GM21576 (cell line): ENCODE measurements around the gene COMTD1.
"Not testable (repeated sequence)": the region's sequence is repeated elsewhere in the genome, so short reads cannot be mapped to it uniquely, and the experiment has no call there.

Experiments
- ATAC-seq: cut with Tn5 transposase; IDR thresholded peaks from one replicate; pipeline ENCODE4 v1.9.1; 2021; ENCODE audit warnings: mild to moderate bottlenecking, moderate library complexity; ENCODE audit not compliant: unreplicated experiment

The COMTD1 gene

DNA sequence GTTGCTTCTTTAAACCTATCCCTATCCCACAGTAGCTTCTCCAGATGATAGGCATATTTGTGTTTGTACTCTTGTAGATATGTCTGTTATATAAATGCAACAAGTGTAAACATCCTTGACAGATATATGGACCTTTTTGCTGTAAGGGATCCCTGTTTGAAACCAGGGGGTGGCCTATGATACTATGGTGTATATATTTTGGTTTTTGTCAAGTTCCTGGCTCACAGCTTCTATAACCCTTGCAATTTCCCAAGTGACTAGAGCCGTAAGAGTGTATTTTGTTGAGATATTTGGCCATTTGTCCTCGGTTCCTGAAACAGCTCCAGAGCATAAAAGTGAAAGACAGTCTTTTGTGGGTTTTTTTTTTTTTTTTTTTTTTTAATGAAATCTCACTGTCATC lies 9.7 kb downstream of the COMTD1 start:
- ATAC-seq: no peak

DNA sequence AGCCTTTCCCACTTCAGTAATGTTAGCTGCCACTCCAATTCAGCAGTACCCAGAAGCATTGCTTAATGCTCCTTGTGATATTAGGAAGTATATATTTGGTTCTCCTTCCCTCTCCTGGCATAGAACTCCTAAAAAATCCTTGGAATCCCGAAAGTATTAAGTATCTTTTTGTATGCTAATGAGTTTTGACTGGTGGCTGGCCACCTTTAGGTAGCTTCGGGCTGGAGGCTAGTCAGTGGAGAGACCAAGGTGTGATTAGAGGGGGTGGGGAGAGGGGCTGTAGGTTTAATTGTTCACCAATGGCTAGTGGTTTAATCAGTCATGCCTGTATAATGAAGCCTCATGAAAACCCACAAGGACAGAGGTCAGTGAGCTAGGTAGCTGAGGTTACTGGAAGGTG lies 12.2 kb downstream of the COMTD1 start:
- ATAC-seq: no peak

DNA sequence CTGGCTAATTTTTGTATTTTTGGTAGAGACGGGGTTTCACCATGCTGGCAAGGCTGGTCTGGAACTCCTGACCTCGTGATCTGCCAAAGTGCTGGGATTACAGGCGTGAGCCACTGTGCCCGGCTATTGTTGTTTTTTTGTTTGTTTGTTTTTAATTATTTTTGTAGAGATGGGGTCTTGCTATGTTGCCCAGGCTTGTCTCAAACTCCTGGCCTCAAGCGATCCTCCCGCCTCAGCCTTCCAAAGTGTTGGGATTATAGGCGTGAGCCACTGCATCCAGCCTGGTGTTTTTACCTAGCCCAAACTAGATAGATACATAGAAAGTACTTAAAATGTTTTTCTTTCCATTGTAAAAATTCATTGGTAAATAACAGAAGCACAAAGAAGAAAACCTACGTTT lies 14.3 kb downstream of the COMTD1 start:
- not testable (repeated sequence) for ATAC-seq

DNA sequence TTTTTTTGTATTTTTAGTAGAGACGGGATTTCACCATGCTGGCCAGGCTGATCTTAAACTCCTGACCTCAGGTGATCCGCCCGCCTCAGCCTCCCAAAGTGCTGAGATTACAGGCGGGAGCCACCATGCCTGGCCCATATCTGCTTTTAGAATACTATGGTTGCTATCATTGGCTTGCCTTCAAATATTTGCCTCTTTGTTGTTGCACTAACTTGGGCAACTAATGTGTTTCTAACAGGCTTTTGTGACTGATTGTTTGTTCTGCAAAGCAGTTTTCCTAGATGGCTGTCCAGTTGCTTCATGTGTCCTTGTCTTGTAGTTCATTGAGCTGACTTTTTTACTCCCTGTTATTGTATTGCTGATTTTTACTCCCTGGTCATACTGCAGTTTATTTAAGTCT lies 15.5 kb downstream of the COMTD1 start:
- ATAC-seq: no peak

DNA sequence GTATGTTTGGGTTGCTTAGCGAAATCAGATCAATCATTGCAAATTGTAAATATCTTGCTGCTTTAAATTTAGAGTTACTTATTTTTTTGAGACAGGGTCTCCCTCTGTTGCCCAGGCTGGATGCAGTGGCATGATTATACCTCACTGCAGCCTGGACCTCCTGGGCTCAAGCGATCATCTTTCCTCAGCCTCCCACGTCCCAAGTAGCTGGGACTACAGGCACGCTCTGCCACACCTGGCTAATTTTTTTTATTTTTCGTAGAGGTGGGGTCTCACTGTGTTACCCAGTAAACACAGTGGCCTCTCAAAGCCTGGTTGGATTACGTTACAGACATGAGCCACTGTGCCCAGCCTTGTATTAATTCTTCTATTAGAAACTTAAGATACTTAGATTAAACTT lies 23.4 kb downstream of the COMTD1 start:
- no peak for ATAC-seq

DNA sequence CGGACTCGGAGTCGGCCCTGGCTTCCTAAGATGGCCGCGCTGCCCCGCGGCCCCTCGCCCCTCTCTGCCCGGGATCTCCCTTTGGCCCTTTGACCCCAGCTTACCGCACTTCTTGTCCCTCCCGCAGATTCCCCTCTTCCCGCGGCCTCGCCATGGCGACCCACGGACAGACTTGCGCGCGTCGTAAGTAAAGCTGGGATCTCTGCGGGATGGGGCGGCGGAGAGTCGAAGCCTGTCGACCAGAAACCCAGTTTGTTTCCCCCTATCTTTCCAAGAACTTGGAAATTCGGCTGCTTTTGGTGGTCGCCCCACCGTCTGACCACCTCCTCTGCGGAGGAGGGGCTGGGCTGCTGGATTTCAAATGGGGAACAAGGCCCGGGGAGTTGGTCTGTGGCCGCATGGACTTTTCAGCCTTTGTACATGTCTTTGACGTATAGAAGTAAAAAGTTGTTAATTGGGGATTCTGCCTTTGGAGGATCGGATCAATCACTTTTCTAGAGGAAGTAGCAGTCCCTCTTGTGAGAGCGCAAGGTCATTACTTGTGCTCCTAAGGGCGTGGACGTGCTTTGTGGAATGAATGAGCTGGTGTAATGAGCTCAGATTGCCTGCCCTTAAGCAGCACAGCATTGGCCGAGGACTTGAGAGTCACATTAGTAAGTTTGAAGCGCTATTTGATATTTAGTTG lies 24.6 kb downstream of the COMTD1 start:
- ATAC-seq: no peak

DNA sequence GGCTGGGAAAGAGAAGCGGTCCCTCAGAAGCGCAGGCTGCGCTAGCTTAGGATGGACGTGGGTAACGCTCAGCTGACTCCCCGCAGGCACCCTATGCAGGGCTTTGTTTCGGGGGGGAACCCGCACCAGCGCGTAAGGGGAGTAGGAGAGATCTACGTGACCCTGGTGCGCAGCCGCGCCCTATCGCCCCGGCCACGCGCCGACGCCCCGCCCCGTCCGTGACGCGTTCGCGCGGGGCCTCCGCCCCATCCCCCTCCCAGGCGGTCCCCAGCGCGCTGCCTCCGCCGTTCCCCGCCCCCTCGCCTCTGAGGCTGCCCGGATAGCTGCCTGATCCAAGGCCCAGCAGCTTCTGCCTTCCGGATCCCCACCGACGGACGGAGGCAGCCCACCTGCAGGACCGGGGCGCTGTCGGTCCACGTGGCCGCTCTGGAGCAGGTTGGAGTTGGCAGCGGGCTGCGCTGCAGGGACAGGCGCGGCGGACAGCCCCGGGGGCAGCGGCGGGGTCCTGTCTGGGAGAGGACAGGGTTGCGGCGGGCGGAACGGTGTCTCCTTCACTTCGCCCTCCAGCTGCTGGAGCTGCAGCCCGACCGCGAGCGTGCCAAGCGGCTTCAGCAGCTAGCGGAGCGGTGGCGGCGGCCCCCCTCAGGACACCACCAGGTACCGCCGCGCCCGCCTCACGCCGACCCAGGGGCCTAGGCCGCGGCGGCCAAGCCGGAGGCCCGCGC lies 25.3 kb downstream of the COMTD1 start, which contains the start of gene VDAC2:
Gene VDAC2 (plus strand): TSS at position 515 of the 725 bp plus-strand sequence. CDS start 363 bp downstream, outside the sequence.
- peak; percentile 86 for ATAC-seq

DNA sequence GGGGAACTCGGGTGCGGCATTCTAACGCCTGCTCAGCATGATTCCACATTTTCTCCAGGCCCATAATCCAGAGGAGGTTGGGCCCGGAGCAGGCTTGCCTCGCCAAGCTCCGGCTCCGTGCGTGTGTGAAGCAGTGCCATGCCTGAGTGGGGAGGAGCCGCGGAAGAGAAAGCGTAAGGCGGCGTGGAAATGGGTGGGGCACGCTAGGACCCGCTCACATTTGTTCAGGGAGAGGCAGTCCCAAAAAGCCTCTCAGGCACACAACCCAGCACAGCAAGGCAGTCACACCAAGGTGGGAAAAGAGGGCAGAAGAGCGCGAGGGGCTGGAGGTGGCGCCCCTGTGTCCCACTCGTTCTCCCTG lies 25.9 kb downstream of the COMTD1 start:
- ATAC-seq: peak; percentile 40

DNA sequence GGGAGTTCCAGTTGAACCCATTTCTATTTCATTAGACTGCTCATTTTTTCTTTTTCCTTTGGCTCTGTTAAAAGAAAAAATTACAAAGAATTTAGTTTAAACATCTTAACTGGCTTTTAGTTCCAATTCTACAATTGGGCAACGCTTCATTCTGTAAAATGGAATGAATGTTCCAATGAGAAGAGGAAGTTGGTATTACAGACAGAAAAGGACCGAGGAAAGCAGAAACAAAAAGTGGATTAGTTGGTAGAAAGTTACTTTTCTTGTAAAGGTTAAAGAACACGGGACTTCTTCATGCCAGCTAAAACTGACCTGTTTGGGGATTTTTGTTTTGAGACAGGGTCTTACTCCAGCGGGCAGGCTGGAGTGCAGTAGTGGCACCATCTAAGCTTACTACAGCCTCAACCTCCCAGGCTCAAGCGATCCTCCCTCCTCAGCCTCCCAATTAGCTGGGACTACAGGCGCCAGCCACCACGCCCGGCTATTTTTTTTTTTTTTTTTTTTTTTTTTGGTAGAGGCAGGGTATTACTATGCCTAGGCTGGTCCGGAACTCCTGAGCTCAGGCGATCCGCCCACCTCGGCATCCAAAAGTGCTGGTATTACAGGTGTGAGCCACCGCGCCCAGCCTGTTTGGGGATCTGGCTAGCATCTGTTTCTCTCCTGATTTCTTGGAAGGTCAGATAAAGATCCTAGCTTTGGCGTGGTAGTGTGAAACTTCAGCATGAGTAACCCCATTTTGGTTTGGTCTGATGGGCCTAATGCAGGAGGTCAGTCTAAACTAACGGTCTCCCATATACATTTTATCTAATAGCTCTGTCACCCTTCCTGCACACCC lies 26.5 kb downstream of the COMTD1 start:
- ATAC-seq: no peak

DNA sequence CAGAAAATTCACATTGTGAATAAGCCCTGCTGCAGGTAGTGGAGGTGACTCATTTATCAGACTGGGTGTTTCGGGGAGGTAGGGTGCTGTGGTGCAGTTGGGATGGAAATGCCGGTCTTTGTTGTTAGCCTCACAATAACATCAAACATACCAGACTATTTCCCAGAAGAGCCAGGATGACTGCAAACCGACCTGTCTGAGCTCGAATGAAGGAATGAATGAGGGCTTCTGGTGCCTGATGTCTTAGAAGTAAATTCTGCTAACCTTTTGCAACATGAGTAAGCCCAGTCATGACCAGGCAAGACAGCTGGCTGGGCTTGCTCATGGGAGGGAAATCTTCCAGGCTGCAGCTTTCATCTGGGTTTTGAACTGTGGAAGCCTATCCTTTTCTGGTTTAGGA lies 27.6 kb downstream of the COMTD1 start:
- no peak for ATAC-seq

DNA sequence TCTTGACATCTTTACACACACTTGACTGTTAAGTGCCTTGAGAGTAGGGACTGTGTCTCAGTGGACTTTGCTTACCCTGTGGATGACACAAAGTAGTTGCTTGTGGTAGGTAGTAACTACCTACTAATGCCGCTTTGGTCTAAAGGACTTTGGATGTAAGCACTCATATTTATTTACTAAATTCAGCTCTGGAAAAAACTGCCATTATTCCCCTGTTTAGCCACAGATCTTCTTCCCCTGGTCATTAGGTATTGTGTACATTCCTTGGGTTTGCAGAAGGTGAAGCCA lies 28.0 kb downstream of the COMTD1 start:
- no peak for ATAC-seq

DNA sequence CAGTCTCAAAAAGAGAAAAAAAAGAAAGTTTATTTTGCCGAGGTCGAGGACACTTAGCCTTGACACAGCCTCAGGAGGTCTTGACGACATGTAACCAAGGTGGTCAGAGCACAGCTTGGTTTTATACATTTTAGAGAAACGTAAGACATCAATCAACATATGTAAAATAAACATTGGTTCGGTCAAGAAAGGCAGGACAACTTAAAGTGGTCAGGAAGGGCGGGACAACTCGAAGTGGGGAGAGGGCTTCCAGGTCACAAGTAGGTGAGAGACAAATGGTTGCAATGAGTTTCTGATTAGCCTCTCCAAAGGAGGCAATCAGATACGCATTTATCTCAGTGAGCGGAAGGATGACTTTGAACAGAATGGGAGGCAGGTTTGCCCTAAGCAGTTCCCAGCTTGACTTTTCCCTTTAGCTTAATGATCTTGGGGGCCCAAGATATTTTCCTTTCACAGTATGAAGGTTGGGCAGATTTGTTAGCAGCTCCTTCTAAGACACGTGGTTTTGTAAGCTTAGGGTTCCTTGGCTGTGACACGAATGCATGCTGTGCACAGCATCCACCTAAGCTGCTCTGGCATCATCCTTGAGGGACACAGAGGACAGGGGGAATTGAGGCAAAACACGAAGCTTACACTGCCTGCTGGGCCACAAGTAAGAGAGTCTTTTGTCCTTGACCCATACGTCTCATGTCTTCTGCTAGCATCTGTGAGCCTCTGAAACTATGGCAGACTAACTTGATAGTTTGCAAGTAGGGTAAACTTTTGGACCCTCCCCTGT lies 28.5 kb downstream of the COMTD1 start:
- ATAC-seq: no peak

DNA sequence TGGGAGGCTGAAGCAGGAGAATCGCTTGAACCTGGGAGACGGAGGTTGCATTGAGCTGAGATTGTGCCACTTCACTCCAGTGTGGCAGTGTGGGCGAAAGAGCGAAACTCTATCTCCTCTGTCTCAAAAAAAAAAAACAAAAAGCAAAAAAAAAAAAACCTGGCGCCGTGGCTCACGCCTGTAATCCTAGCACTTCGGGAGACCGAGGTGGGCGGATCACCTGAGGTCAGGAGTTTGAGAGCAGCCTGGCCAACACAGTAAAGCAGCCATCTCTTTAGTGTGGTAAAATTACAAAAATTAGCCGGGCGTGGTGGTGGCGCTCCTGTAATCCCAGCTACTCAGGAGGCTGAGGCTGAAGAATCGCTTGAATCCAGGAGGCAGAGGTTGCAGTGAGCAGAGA lies 29.1 kb downstream of the COMTD1 start:
- ATAC-seq: not testable (repeated sequence)

DNA sequence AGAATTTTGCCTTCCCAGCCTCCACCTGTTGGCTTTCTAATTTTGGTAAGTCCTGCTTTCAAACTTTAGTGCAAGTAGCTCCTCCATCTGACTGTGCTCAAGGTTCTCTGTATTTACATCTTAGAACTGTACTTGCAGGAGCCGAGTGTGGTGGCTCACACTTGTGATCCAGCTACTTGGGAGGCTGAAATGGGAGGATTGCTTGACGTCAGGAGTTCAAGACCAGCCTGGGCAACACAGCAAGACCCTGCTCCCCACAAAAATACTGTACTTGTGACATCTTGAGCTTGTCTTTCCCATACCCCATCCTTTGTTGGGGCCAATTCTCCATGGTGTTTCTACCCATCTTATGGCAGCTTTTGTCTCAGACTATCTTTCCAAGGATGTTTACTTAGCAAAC lies 29.8 kb downstream of the COMTD1 start:
- ATAC-seq: no peak

DNA sequence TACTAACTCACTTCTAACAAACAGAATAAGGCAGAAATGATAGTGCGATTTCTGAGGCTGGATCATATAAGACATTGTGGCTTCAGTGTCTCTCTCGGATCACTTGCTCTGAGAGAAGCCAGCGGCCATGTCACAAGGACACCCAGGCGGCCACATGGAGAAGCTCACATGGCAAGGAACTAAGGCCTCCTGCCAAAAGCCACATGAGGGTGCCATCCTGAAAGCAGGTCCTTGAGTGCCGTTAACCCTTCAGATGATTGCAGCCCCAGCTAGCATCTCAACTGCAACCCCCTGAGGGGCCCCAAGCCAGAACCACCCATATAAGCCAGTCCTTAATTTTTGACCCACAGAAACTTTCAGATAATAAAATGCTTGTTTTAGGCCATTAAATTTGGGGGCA lies 32.0 kb downstream of the COMTD1 start:
- ATAC-seq: no peak

DNA sequence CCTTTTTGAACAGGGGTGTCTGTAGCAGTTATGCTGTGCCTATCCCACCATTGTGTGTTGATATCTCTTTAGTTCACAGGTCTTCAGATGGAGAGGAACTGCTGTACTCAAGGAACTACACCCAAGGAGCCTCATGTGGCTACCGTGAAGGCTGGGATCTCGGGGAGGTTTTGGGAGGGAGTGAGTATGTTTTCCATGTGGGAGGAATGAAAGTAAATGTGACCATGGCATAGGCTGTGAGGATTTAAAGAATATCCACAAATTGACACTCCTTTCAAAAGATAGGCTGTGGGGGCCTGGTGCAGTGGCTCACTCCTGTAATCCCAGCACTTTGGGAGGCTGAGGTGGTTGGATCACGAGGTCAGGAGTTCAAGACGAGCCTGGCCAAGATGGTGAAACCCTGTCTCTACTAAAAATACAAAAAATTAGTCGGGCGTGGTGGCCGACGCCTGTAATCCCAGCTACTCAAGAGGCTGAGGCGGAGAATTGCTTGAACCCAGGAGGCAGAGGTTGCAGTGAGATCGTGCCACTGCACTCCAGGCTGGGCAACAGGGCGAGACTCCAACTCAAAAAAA lies 32.6 kb downstream of the COMTD1 start:
- not testable (repeated sequence) for ATAC-seq

DNA sequence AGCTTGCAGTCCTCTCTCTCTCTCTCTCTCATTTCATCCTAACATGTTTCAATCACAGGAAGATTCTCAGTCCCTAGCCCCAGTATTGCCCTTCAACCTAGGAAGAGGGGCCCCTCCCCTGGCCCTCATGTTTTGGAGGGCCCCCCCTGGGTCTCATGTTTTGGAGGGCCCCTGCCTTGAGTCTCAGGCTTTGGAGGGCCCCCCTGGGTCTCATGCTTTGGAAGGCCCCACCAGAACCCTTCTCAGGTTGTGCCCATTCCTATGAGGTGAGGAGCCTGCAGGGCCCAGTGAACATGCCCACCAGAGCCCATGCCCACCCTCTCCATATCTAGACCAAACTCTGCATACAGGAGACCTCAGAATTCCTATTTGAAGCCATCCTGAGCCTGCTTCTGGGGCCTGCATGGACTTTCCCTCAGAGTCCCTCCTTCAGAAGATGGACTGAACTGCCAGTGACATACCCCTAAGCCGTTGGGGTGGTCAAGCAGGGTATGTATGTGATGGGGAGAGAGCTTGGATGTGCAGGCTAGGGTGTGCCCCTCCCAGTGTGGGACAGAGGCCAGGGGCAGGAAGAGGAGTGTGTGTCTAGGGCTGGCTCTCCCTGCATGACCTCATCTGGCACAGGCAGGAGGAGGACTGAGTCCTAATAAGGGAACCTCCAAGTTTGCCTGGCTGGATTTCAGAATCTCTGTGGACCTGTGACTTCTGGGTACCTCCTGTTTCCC lies 33.3 kb downstream of the COMTD1 start:
- no peak for ATAC-seq

DNA sequence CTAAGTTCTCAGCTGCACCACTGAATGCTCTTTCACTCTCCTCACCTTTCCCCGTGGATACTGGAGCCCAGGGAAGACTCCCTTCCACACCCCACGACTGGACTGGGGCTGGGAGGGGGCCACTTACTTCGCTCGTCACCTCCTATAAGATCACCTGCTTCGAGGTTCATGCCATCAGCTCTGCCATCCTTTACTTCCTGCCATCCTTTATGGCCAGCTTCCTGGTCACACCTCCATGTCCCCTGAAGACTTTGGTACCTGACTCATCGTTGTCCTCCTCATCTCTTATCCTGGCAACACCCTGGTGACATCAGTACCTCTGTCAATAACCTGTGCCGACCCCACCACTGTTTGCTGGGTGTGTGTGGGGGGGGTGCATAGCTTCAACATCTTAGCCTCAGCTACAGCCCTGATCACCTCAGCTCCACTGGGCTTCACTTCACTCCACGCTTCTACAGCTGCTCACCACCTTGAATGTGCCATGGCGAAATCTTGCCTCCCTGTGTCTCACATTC lies 33.9 kb downstream of the COMTD1 start:
- no peak for ATAC-seq

DNA sequence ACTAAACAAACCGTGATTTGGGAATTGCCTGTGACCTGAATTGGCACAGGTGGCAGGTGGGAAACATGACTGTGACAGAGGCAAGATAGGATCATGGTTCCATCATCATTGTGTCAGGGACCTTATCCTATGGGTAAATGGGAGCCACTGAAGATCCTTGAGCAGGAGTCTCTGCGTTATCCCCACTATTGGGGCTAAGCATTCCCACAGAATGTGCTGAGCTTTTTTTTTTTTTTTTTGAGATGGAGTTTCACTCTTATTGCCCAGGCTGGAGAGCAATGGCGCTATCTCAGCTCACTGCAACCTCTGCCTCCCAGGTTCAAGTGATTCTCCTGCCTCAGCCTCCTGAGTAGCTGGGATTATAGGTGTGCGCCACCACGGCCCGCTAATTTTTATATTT lies 35.8 kb downstream of the COMTD1 start:
- not testable (repeated sequence) for ATAC-seq

DNA sequence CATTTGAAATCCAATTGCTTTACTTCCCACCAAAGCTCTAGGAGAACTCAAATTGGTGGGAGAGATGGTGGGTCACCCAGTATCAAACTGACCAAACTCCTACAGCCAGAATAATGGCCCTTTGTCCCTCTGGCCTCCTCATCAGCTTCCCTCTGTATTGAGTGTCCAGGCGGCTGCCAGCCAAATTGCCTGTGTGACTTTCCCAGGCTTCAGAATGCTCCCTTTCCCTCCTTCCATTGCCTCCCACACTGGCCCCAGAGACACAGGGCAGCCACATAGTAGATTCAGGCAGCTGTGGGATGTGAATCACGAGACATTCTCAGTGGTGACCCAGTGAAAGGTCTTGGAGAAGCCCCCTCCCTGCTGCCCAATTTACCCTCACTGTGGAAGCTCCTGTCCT lies 37.9 kb downstream of the COMTD1 start:
- ATAC-seq: no peak
